ENCODE measurements around the gene KCNS3.

Gene KCNS3, protein sequence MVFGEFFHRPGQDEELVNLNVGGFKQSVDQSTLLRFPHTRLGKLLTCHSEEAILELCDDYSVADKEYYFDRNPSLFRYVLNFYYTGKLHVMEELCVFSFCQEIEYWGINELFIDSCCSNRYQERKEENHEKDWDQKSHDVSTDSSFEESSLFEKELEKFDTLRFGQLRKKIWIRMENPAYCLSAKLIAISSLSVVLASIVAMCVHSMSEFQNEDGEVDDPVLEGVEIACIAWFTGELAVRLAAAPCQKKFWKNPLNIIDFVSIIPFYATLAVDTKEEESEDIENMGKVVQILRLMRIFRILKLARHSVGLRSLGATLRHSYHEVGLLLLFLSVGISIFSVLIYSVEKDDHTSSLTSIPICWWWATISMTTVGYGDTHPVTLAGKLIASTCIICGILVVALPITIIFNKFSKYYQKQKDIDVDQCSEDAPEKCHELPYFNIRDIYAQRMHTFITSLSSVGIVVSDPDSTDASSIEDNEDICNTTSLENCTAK

DNA sequence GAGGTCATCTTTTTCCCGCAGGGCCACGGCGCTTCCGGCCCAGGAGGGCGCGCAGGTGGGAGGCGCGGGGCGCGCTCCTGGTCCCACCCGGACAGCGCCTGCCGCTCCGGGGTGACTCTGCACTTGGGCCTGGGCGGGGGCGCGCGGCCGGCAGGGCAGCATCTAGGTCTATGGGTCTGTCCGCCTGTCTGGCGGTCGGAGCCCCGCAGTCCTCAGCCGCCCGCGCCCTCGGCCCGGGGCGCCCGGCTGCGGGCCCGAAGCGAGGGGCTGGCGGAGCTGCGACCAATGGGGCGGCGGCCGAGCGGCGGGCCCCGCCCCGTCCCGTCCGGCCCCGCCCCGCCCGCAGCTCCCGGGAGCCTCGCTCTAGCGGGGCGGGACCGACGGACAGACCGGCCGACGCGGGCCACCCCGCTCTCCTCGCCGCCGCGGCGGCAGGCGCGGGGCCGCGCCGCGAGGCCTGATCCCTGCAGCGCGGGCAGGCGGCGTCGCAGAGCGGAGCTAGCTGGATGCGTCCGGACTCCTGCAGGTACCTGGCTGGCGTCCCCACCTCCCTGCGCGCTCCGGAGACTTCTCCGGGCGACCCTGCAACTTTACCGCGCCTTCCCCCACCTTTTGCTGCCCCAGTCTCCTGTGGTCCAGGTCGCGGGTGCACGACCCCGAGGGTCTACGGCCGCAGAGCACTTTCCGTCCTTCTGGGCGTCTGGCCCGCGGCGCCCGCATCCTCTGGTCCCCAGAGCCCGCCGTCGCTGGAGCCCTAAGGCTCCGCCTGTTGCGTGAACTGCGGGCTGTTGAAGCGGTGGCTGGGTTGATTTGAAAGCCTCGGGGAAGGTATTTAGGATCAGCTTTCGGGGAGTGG, at the start of gene KCNS3:
Gene KCNS3, plus strand, starts transcription at position 387 of the 856 bp plus-strand sequence. CDS start 52,342 bp downstream, outside the sequence.
- peak within 1 kb of the TSS; percentile 55 for H3K4me3 ChIP-seq (ENCODE audit: low read depth, low read length)
- DNase-seq (ENCODE audit: low read depth) = no peak
- TF ChIP-seq, protein P1, sequence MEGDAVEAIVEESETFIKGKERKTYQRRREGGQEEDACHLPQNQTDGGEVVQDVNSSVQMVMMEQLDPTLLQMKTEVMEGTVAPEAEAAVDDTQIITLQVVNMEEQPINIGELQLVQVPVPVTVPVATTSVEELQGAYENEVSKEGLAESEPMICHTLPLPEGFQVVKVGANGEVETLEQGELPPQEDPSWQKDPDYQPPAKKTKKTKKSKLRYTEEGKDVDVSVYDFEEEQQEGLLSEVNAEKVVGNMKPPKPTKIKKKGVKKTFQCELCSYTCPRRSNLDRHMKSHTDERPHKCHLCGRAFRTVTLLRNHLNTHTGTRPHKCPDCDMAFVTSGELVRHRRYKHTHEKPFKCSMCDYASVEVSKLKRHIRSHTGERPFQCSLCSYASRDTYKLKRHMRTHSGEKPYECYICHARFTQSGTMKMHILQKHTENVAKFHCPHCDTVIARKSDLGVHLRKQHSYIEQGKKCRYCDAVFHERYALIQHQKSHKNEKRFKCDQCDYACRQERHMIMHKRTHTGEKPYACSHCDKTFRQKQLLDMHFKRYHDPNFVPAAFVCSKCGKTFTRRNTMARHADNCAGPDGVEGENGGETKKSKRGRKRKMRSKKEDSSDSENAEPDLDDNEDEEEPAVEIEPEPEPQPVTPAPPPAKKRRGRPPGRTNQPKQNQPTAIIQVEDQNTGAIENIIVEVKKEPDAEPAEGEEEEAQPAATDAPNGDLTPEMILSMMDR (IDR thresholded peaks at IDR 0.05; ENCODE audit: low read depth, low read length, missing control alignments) = no peak

DNA sequence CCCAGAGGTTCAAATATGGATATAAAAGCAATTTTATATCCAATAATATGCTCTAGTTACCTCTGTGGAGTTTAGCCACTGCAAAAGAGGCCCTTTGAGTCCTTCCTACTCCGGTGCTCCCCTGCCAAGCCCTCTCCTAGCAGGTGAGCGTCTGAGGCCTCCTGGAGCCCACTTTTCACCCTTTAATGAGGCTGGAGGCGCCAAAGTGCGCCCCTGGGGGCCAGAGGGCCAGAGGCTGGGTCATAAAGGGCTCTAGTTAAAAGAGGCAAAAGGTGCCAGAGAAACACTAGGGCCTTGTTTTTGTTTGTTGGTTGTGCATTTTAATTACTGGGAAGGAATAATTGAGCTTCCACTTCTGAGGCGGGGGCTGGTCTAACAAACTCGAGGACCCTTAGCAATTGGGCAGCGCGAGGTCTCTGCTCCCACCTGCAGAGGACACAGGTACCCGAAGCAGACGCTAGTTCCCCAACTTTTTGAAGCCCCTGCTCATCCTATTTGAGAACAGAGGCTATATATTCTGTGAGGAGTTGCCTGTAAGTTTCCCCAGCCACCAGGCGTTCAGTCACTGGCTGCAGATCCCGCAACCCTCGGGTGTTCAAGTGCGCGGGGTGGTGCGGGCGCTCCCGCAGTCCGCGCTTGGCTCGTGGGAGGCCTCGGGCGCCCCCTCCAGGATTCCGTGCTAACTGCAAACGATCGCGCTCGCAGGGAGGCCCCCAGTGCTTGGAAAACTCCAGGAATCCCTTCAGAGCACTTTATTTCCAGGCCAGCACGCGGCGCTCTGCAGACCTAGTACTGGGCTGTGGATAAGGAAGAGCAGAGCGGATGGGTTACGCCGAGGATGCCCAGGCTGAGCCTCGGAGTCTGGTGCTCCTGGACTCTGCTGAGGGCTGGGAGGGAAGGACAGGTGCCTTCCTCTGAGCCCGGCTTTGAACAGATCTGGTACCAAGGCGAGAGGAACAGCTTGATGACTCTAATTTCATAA, 48.1 kb upstream of the KCNS3 start:
- H3K4me3 ChIP-seq (ENCODE audit: low read depth, low read length) = no peak overlapping the region
- DNase-seq (ENCODE audit: low read depth) = no peak
- TF ChIP-seq, protein P1 (IDR thresholded peaks at IDR 0.05; ENCODE audit: low read depth, low read length, missing control alignments) = peak; percentile 67

DNA sequence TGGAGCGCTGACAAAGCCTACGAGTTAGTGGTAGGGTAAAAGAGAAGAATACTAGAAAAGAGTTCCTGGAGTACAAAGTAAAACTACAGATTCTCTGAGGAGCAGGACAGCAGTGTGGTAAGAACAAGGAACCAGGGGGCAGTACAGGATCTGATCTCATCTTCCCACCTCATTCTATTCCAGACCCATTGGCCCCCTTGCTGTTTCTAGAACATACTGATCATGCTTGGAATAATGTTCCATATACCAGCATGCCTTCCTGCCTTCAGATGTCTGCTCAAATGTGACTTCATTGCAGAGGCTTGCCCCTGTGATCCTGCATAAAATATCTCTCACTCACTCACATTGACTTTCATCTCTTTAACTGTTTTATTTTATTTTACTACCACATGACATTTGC, 43.0 kb upstream of the KCNS3 start:
- no peak for DNase-seq (ENCODE audit: low read depth)
- H3K4me3 ChIP-seq (ENCODE audit: low read depth, low read length) = no peak overlapping the region
- TF ChIP-seq, protein P1 (IDR thresholded peaks at IDR 0.05; ENCODE audit: low read depth, low read length, missing control alignments) = no peak

DNA sequence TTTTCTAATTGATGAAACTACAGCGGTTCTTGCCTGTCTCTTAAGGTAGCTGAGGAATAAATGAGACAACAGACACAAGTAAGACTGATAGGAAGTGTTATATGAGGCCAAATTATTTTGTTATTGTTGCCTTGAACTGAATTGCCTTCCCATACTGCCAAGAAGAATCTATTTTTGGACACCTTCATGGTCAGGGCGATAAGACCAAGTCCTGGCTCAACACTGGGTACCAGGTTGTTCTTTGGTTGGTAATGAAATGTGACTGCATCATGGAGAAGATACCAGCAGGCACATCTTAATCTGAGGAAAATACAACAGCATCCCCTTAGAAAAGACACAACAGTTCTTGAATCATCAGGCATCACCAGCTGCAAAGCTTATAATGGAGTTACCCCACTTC, 38.5 kb upstream of the KCNS3 start:
- no peak overlapping the region for H3K4me3 ChIP-seq (ENCODE audit: low read depth, low read length)
- no peak for DNase-seq (ENCODE audit: low read depth)
- TF ChIP-seq, protein P1 (IDR thresholded peaks at IDR 0.05; ENCODE audit: low read depth, low read length, missing control alignments) = no peak

DNA sequence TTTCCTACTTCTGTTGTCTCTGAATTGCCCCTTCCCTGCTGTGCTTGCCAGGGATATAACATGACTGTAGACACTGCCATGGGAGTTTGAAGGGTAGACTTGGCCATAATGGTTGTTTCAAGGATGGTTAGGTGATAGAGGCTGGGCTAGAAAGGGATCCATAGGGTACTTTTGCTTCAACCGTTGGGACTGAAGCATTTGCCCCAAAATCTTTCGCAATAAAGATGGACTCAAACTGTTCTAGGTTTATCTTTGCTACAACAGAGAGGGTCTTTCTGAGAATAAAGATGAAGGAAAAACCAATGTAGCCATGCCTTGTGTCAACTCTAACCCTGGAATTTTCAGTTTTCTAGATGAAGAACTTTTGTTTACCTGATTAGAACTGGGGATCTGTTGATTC, 35.0 kb upstream of the KCNS3 start:
- TF ChIP-seq, protein P1 (IDR thresholded peaks at IDR 0.05; ENCODE audit: low read depth, low read length, missing control alignments) = no peak
- no peak overlapping the region for H3K4me3 ChIP-seq (ENCODE audit: low read depth, low read length)
- DNase-seq (ENCODE audit: low read depth) = no peak

DNA sequence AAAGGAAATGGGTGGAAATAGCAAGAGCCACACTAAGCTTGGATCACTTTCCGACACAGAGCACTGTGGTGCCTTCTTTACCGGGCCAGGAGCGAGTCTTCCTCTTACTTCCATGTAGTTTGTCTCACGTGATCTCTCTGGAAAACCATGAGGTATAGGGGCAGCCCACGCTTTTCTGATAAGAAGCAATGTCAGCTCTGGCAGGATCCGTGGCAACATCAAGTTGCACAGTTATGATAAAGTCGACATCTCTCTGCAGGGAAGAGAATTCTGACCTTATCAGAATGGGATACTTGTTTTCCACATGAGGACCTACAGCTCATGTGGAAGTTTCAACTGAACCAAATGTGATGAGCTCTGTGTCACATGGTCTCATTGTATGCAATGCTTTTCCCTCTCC, 32.7 kb upstream of the KCNS3 start:
- no peak overlapping the region for H3K4me3 ChIP-seq (ENCODE audit: low read depth, low read length)
- TF ChIP-seq, protein P1 (IDR thresholded peaks at IDR 0.05; ENCODE audit: low read depth, low read length, missing control alignments) = no peak
- no peak for DNase-seq (ENCODE audit: low read depth)
